Measurements from ENCODE around the gene KCTD16.

KCTD16 gene

GRCh38 chr5:144318460-144318859, 147.8 kb downstream of the KCTD16 start:
- TF ChIP-seq CTCF (IDR thresholded peaks at IDR 0.05; ENCODE audit: insufficient read depth, low read length, poor library complexity, severe bottlenecking), result no peak
- Histone ChIP-seq H3K4me3 (replicated peaks; ENCODE audit: low read depth, low read length) (no peak overlapping the region), H3K36me3 (ENCODE audit: control insufficient read depth, insufficient read depth, low read length) (no peaks in the 10 kb centered on the region), H3K27me3 (replicated peaks; ENCODE audit: control insufficient read depth, insufficient read depth, low read length) (no peaks in the 10 kb centered on the region; the same call in 1 of the 2 replicates)
- no peak for DNase-seq (ENCODE audit: extremely low read depth, insufficient read length)

GRCh38 chr5:144323181-144323580, 152.5 kb downstream of the KCTD16 start:
- Histone ChIP-seq H3K36me3 (ENCODE audit: control insufficient read depth, insufficient read depth, low read length) (no peaks in the 10 kb centered on the region), H3K27me3 (replicated peaks; ENCODE audit: control insufficient read depth, insufficient read depth, low read length) (no peaks in the 10 kb centered on the region), H3K4me3 (replicated peaks; ENCODE audit: low read depth, low read length) (no peak overlapping the region)
- TF ChIP-seq CTCF (IDR thresholded peaks at IDR 0.05; ENCODE audit: insufficient read depth, low read length, poor library complexity, severe bottlenecking), result no peak
- no peak for DNase-seq (ENCODE audit: extremely low read depth, insufficient read length)

DNA sequence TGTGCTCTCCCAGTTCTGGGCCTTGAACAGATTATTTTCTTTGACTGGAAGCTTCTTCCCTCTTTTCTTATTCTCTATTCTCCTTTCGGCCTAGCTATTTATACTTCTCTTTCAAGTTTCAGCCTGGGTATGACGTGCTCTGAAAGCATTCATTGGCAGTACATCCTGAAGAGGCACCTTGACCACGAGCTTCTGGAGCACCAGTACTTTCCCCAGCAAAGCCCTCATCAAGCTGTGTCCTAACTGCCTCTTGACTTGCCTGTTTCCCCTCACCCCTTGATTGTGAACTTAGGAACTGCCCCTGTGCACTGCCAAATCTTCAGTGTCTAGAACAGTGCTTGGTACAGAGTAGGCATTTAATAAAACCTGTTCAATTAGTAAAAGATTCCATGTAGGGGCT, 154.9 kb downstream of the KCTD16 start:
- H3K36me3 ChIP-seq (ENCODE audit: control insufficient read depth, insufficient read depth, low read length), result no peaks in the 10 kb centered on the region
- no peak for TF ChIP-seq CTCF (IDR thresholded peaks at IDR 0.05; ENCODE audit: insufficient read depth, low read length, poor library complexity, severe bottlenecking)
- no peak for DNase-seq (ENCODE audit: extremely low read depth, insufficient read length)
- H3K4me3 ChIP-seq (replicated peaks; ENCODE audit: low read depth, low read length), result no peak overlapping the region
- no peaks in the 10 kb centered on the region for H3K27me3 ChIP-seq (replicated peaks; ENCODE audit: control insufficient read depth, insufficient read depth, low read length)

DNA sequence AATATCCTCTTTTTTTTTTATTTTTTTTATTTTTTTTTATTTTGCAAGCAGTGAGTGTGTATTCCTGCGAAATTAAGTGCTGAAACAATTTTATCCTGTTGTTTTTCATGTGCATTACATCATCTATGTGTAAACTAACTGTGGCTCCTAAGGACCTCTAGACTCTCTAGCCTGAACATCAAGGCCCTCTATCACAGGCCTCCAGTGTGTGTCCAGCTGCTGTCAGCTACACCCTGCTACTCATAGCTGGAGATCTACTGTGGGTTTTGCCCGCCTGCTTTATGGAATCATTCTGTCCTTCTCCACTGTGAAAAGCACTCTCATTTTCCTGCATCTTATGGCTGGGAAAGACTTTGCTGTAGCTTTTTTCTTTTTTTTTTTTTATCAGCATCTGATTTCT, 157.8 kb downstream of the KCTD16 start:
- no peak for DNase-seq (ENCODE audit: extremely low read depth, insufficient read length)
- no peak overlapping the region for H3K4me3 ChIP-seq (replicated peaks; ENCODE audit: low read depth, low read length)
- no peak for TF ChIP-seq CTCF (IDR thresholded peaks at IDR 0.05; ENCODE audit: insufficient read depth, low read length, poor library complexity, severe bottlenecking)
- no peaks in the 10 kb centered on the region for H3K36me3 ChIP-seq (ENCODE audit: control insufficient read depth, insufficient read depth, low read length)
- no peaks in the 10 kb centered on the region for H3K27me3 ChIP-seq (replicated peaks; ENCODE audit: control insufficient read depth, insufficient read depth, low read length)

- Histone ChIP-seq H3K27me3 (replicated peaks; ENCODE audit: control insufficient read depth, insufficient read depth, low read length) (no peaks in the 10 kb centered on the region), H3K36me3 (ENCODE audit: control insufficient read depth, insufficient read depth, low read length) (no peaks in the 10 kb centered on the region), H3K4me3 (replicated peaks; ENCODE audit: low read depth, low read length) (no peak overlapping the region)
- TF ChIP-seq CTCF (IDR thresholded peaks at IDR 0.05; ENCODE audit: insufficient read depth, low read length, poor library complexity, severe bottlenecking), result no peak
- DNase-seq (ENCODE audit: extremely low read depth, insufficient read length), result no peak
These were observed 158.3 kb downstream of the KCTD16 start for GRCh38 chr5:144328980-144329379.

DNA sequence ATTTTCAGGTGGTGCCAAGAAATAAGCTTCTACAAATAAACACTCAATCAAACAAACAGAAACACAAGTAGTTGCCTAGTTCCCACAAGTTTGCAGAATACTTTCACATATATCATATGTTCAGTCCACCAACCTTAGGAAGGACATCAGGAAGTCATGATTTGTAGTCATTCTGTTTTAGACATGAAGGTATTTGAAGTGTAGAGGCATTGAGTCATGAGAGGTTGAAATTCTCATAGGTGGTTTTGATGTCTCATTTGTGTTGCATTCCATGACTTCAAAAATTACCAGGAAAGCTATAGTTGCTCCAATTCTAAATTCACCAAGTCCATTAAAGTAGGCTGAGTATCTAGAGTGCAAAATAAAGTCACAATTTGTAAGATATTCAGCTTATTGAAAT, 159.0 kb downstream of the KCTD16 start:
- TF ChIP-seq CTCF (IDR thresholded peaks at IDR 0.05; ENCODE audit: insufficient read depth, low read length, poor library complexity, severe bottlenecking), result no peak
- no peak for DNase-seq (ENCODE audit: extremely low read depth, insufficient read length)
- Histone ChIP-seq H3K4me3 (replicated peaks; ENCODE audit: low read depth, low read length) (no peak overlapping the region), H3K27me3 (replicated peaks; ENCODE audit: control insufficient read depth, insufficient read depth, low read length) (no peaks in the 10 kb centered on the region), H3K36me3 (ENCODE audit: control insufficient read depth, insufficient read depth, low read length) (no peaks in the 10 kb centered on the region)
